Measurements from ENCODE around the gene FRMPD3. TPM values are rescaled to one million over a fixed set of nuclear protein-coding genes. Genes with fewer than 3 reads are reported as not detected.

FRMPD3 gene
- total RNA-seq, 3 donors from 2014 or later (not counting 1 experiment from before 2014, with no cell fraction given), result 6.0 to 12.4 (median 8.2) TPM

- TF ChIP-seq CTCF (IDR thresholded peaks at IDR 0.05), result no peak
- no peak for ATAC-seq
- Mint-ChIP-seq H3K36me3 (no peaks in the 10 kb centered on the region), H3K4me1 (peaks cover 6 to 9% of the 10 kb centered on the region in 2 donors), H3K9me3 (no peaks in the 10 kb centered on the region), H3K27ac (no peak overlapping the region), H3K4me3 (no peak overlapping the region), H3K27me3 (ENCODE audit: low read depth in 2 of 2) (peaks cover 8 to 18% of the 10 kb centered on the region in 2 donors)
- H3K9me3 ChIP-seq (ENCODE audit: control insufficient read depth, insufficient read depth, low read length), result no peaks in the 10 kb centered on the region
- no peak overlapping the region for H3K27ac ChIP-seq (ENCODE audit: low read length)
- no peaks in the 10 kb centered on the region for H3K27me3 ChIP-seq (ENCODE audit: control insufficient read depth, insufficient read depth, low read length)
- no peak overlapping the region for H3K4me3 ChIP-seq (ENCODE audit: low read length)
- no peaks in the 10 kb centered on the region for H3K36me3 ChIP-seq (ENCODE audit: control insufficient read depth, insufficient read depth, low read length)
- intact Hi-C loops (cut with micrococcal nuclease), result no loop called here
- WGBS (ENCODE audit: insufficient coverage), result 82% methylated on average over 2 of the region's 3 CpGs
- H3K4me1 ChIP-seq (ENCODE audit: control insufficient read depth, insufficient read depth, low read length), result peaks cover 13% of the 10 kb centered on the region
- no peak for DNase-seq
Measured at GRCh38 chrX:107445146-107445545, 4.3 kb upstream of the FRMPD3 start.

- no peak overlapping the region for H3K27ac ChIP-seq (ENCODE audit: low read length)
- intact Hi-C loops (cut with micrococcal nuclease), result no loop called here
- Mint-ChIP-seq H3K27me3 (ENCODE audit: low read depth in 2 of 2) (peaks cover 8 to 18% of the 10 kb centered on the region in 2 donors), H3K4me1 (peaks cover 9 to 11% of the 10 kb centered on the region in 2 donors), H3K27ac (no peak overlapping the region), H3K4me3 (no peak overlapping the region), H3K9me3 (no peaks in the 10 kb centered on the region), H3K36me3 (no peaks in the 10 kb centered on the region)
- no peaks in the 10 kb centered on the region for H3K36me3 ChIP-seq (ENCODE audit: control insufficient read depth, insufficient read depth, low read length)
- no peak for TF ChIP-seq CTCF (IDR thresholded peaks at IDR 0.05)
- H3K9me3 ChIP-seq (ENCODE audit: control insufficient read depth, insufficient read depth, low read length), result no peaks in the 10 kb centered on the region
- no peaks in the 10 kb centered on the region for H3K27me3 ChIP-seq (ENCODE audit: control insufficient read depth, insufficient read depth, low read length)
- 100% methylated on average over 1 of the region's 1 CpG for WGBS (ENCODE audit: insufficient coverage)
- H3K4me1 ChIP-seq (ENCODE audit: control insufficient read depth, insufficient read depth, low read length), result peaks cover 17% of the 10 kb centered on the region
- ATAC-seq, result no peak
- no peak for DNase-seq
- H3K4me3 ChIP-seq (ENCODE audit: low read length), result no peak overlapping the region
Measured at GRCh38 chrX:107445631-107446030, 3.8 kb upstream of the FRMPD3 start.

DNA sequence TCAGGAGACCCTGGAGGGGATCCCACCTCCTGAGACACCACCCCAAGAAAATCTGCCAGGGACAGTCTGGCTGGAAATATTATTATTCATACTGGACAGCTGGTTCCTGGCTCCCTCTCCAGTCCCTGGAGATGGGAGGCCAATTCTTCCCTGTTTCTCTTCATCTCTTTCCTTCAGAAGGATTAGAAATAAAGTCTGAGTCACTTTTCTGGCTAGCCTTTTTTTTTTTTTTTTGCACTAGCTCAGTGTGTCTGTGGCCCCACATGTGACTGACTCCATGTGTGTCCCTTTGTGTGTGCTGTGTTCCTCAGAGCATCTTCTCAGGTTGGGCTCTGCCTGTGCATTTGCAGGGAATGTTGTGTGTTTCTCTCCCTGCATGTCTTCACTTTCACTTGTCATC, 1.8 kb upstream of the FRMPD3 start:
- DNase-seq, result no peak
- no peak overlapping the region for H3K27ac Mint-ChIP-seq
- no peaks in the 10 kb centered on the region for H3K9me3 Mint-ChIP-seq
- Histone ChIP-seq H3K36me3 (ENCODE audit: control insufficient read depth, insufficient read depth, low read length) (no peaks in the 10 kb centered on the region), H3K4me3 (ENCODE audit: low read length) (no peak overlapping the region), H3K27me3 (ENCODE audit: control insufficient read depth, insufficient read depth, low read length) (no peaks in the 10 kb centered on the region), H3K9me3 (ENCODE audit: control insufficient read depth, insufficient read depth, low read length) (no peaks in the 10 kb centered on the region), H3K27ac (ENCODE audit: low read length) (no peak overlapping the region), H3K4me1 (ENCODE audit: control insufficient read depth, insufficient read depth, low read length) (peaks cover 33% of the 10 kb centered on the region)
- no peaks in the 10 kb centered on the region for H3K36me3 Mint-ChIP-seq
- peaks cover 9 to 28% of the 10 kb centered on the region in 2 donors for H3K4me1 Mint-ChIP-seq
- TF ChIP-seq CTCF (IDR thresholded peaks at IDR 0.05), result no peak
- H3K27me3 Mint-ChIP-seq (ENCODE audit: low read depth in 2 of 2), result peaks cover 8 to 16% of the 10 kb centered on the region in 2 donors
- no peak for ATAC-seq
- no peak overlapping the region for H3K4me3 Mint-ChIP-seq
- intact Hi-C loops (cut with micrococcal nuclease), result no loop called here

GRCh38 chrX:107448625-107448997, 841 bp upstream of the FRMPD3 start:
- no peaks in the 10 kb centered on the region for H3K36me3 ChIP-seq (ENCODE audit: control insufficient read depth, insufficient read depth, low read length)
- H3K9me3 ChIP-seq (ENCODE audit: control insufficient read depth, insufficient read depth, low read length), result no peaks in the 10 kb centered on the region
- intact Hi-C loops (cut with micrococcal nuclease), result no loop called here
- peak overlapping the region; percentile 54 for H3K4me3 ChIP-seq (ENCODE audit: low read length)
- Mint-ChIP-seq H3K4me1 (peaks cover 9 to 28% of the 10 kb centered on the region in 2 donors), H3K4me3 (peak overlapping the region; percentile 85), H3K36me3 (no peaks in the 10 kb centered on the region), H3K27me3 (ENCODE audit: low read depth in 2 of 2) (peaks cover 8 to 16% of the 10 kb centered on the region in 2 donors), H3K9me3 (no peaks in the 10 kb centered on the region), H3K27ac (peak overlapping the region in 1 of 2 donors; percentile 76)
- WGBS (ENCODE audit: insufficient coverage), result 6% methylated on average over 4 of the region's 6 CpGs
- no peak overlapping the region for H3K27ac ChIP-seq (ENCODE audit: low read length)
- H3K27me3 ChIP-seq (ENCODE audit: control insufficient read depth, insufficient read depth, low read length), result no peaks in the 10 kb centered on the region
- ATAC-seq (no peak), DNase-seq (no peak)
- H3K4me1 ChIP-seq (ENCODE audit: control insufficient read depth, insufficient read depth, low read length), result peaks cover 43% of the 10 kb centered on the region
- no peak for TF ChIP-seq CTCF (IDR thresholded peaks at IDR 0.05)
